PFSK-1 (cell line): ENCODE measurements around the gene SLC7A6OS.

Source experiments
- FOXP2 ChIP-seq: optimal IDR thresholded peaks from 2 replicates; pipeline ENCODE3; 2011; ENCODE audit warnings: borderline replicate concordance, control low read depth, inconsistent platforms; ENCODE audit not compliant: insufficient read depth; ENCODE audit errors: extremely low read length, extremely low read depth
- POLR2AphosphoS5 ChIP-seq: IDR thresholded peaks from 2 replicates; pipeline ENCODE4 v1.6.1; 2012; ENCODE audit warnings: low read depth, mild to moderate bottlenecking, control low read depth, low read length, moderate library complexity
- SIN3A ChIP-seq: IDR thresholded peaks from 2 replicates; pipeline ENCODE4 v1.6.1; 2012; ENCODE audit warnings: mild to moderate bottlenecking, low read length, moderate library complexity, borderline replicate concordance; ENCODE audit not compliant: insufficient read depth
- TAF1 ChIP-seq: IDR thresholded peaks from 2 replicates; pipeline ENCODE4 v1.6.1; 2012; ENCODE audit warnings: low read length, control low read depth, borderline replicate concordance; ENCODE audit not compliant: insufficient read depth
- TF ChIP-seq, protein P1 (sequence below), 2 experiments: IDR thresholded peaks; 2 replicates each; pipeline versions ENCODE4 v1.6.1 to v1.8.0; 2011 to 2012; ENCODE audit warnings: low read depth in 2 of 2, low read length in 2 of 2, control low read depth in 1 of 2, inconsistent platforms in 1 of 2, mild to moderate bottlenecking in 1 of 2, moderate library complexity in 1 of 2; ENCODE audit not compliant: insufficient read depth in 1 of 2

The SLC7A6OS gene

DNA sequence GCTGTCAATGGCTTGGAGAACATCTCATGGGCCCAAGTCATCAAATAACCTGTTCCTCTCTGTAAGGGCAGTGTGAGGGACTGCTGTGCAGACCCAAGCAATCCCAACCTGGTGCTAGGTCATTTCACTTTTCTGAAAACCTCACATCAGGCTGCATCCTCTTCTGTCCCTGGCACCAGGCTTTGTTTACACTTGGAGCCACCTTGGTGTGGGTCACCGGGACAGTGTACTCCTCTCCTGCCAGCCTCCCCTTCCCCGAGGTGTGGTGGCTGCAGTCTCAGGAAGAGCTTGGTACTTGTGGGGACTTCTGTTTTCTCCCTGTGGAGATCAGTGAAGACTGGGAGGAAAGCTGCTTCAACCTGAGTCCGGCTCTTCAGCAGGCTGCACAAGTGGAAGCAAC, 12.4 kb downstream of the SLC7A6OS start:
- TF ChIP-seq, protein P1, sequence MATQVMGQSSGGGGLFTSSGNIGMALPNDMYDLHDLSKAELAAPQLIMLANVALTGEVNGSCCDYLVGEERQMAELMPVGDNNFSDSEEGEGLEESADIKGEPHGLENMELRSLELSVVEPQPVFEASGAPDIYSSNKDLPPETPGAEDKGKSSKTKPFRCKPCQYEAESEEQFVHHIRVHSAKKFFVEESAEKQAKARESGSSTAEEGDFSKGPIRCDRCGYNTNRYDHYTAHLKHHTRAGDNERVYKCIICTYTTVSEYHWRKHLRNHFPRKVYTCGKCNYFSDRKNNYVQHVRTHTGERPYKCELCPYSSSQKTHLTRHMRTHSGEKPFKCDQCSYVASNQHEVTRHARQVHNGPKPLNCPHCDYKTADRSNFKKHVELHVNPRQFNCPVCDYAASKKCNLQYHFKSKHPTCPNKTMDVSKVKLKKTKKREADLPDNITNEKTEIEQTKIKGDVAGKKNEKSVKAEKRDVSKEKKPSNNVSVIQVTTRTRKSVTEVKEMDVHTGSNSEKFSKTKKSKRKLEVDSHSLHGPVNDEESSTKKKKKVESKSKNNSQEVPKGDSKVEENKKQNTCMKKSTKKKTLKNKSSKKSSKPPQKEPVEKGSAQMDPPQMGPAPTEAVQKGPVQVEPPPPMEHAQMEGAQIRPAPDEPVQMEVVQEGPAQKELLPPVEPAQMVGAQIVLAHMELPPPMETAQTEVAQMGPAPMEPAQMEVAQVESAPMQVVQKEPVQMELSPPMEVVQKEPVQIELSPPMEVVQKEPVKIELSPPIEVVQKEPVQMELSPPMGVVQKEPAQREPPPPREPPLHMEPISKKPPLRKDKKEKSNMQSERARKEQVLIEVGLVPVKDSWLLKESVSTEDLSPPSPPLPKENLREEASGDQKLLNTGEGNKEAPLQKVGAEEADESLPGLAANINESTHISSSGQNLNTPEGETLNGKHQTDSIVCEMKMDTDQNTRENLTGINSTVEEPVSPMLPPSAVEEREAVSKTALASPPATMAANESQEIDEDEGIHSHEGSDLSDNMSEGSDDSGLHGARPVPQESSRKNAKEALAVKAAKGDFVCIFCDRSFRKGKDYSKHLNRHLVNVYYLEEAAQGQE (IDR thresholded peaks at IDR 0.05; ENCODE audit: insufficient read depth in 1 of 2, low read depth in 2 of 2, low read length in 2 of 2): no peak
- no peak for TF ChIP-seq SIN3A
- TF ChIP-seq FOXP2: no peak
- no peak for TF ChIP-seq TAF1
- TF ChIP-seq POLR2AphosphoS5: no peak

DNA sequence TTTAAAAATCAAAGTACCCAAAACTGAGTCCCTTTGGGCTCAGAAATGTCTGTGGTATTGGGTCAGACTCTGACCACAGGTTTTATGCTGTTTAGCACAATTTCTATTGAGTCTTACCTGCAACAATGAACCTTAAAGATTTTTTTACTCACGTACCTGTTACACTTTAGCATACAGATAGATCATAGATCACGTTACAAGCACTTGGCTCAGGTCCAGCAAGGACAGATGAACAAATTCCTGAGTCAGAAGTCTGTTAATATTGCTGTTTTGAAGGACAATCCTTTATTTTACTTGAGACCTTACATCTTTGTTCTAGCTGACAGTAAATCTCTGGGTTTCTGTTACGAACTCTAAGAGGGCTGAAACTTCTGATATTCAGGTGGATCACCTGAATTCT, 12.8 kb downstream of the SLC7A6OS start:
- no peak for TF ChIP-seq TAF1
- no peak for TF ChIP-seq POLR2AphosphoS5
- TF ChIP-seq, protein P1 (IDR thresholded peaks at IDR 0.05; ENCODE audit: insufficient read depth in 1 of 2, low read depth in 2 of 2, low read length in 2 of 2): no peak
- no peak for TF ChIP-seq FOXP2
- TF ChIP-seq SIN3A: no peak

- TF ChIP-seq SIN3A: no peak
- TF ChIP-seq POLR2AphosphoS5: no peak
- no peak for TF ChIP-seq FOXP2
- TF ChIP-seq TAF1: no peak
- TF ChIP-seq, protein P1 (IDR thresholded peaks at IDR 0.05; ENCODE audit: insufficient read depth in 1 of 2, low read depth in 2 of 2, low read length in 2 of 2): no peak
Observed at GRCh38 chr16:68296693-68297092, 14.1 kb downstream of the SLC7A6OS start.

DNA sequence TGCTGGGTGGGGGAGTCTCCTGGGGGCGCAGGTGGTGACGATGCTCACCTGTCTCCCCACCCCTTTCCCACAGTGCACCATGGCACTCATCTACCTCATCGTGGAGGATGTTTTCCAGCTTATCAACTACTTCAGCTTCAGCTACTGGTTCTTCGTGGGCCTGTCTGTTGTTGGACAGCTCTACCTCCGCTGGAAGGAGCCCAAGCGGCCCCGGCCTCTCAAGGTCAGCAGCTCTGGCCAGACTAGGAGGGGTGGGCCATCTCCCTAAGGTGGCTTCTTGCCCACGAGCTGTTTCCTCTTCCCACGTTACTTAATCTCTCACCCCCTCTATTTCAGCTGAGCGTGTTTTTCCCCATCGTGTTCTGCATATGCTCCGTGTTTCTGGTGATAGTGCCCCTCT, 14.5 kb downstream of the SLC7A6OS start:
- TF ChIP-seq TAF1 (no peak), SIN3A (no peak), FOXP2 (no peak), POLR2AphosphoS5 (no peak)
- TF ChIP-seq, protein P1 (IDR thresholded peaks at IDR 0.05; ENCODE audit: insufficient read depth in 1 of 2, low read depth in 2 of 2, low read length in 2 of 2): no peak

GRCh38 chr16:68292425-68292824, 18.3 kb downstream of the SLC7A6OS start:
- TF ChIP-seq SIN3A (no peak), FOXP2 (no peak), POLR2AphosphoS5 (no peak), TAF1 (no peak)
- TF ChIP-seq, protein P1 (IDR thresholded peaks at IDR 0.05; ENCODE audit: insufficient read depth in 1 of 2, low read depth in 2 of 2, low read length in 2 of 2): no peak
